GM12878 (cell line): Measurements from ENCODE around the gene APC2. TPM values are rescaled to one million over a fixed set of nuclear protein-coding genes. Genes with fewer than 3 reads are reported as not detected.

Experiments used
- ATAC-seq: fragments of 200-7000 bp; cut with Tn5 transposase; 3 replicates; pipeline ENCODE4 v1.9.1; 2020; ENCODE audit warnings: mild to moderate bottlenecking, moderate library complexity
- BruUV-seq: library from RNA; stranded (reverse); fragments of 400-500 nt; replicated peaks from 2 replicates; lab custom pipeline; 2021; lab: Mats Ljungman, UMichigan
- CTCF ChIA-PET: fragments of 300-600 bp; sonication (Branson Sonifier 250); formaldehyde crosslinking; extraction: SDS; loops from one replicate; lab custom pipeline; 2021; ENCODE audit warnings: inconsistent platforms; lab: Yijun Ruan, JAX
- POLR2A ChIA-PET: fragments of 350-600 bp; formaldehyde crosslinking; extraction: SDS; loops from one replicate; lab custom pipeline; 2021; ENCODE audit warnings: inconsistent platforms; lab: Charles Lee
- RAD21 ChIA-PET: fragments of 300-600 bp; sonication (Branson Sonifier 250); formaldehyde crosslinking; loops from one replicate; lab custom pipeline; 2023; ENCODE audit warnings: antibody characterized with exemption; ENCODE audit not compliant: unreplicated experiment; lab: Charles Lee
- SMC1A ChIA-PET: fragments of 300-600 bp; sonication (Branson Sonifier 250); formaldehyde crosslinking; loops from one replicate; lab custom pipeline; 2023; ENCODE audit not compliant: unreplicated experiment, uncharacterized antibody; lab: Charles Lee
- DNase-seq: peaks from one replicate; pipeline ENCODE4 v3.0.0-alpha.2; 2011; ENCODE audit warnings: low read depth, low spot score
- FAIRE-seq: peaks from 3 replicates; lab custom pipeline; 2011; peaks lifted over from hg19 to GRCh38; lab: Jason Lieb, UNC
- H2AFZ ChIP-seq: 2 replicates; pipeline ENCODE4 v1.6.0; 2011; ENCODE audit warnings: low read depth, low read length, control low read depth; ENCODE audit not compliant: control insufficient read depth
- H3K27ac ChIP-seq: 2 replicates; pipeline ENCODE4 v1.5.1; 2011; ENCODE audit warnings: control low read depth; ENCODE audit not compliant: control insufficient read depth, insufficient read depth
- H3K27me3 ChIP-seq, 2 experiments: replicated peaks in 1 of 2; 2 replicates each; pipeline versions ENCODE4 v1.6.0 to v1.6.1; 2011; ENCODE audit warnings: low read length in 1 of 2; ENCODE audit not compliant: control insufficient read depth in 2 of 2, insufficient read depth in 2 of 2
- H3K36me3 ChIP-seq, 2 experiments: 2 replicates each; pipeline ENCODE4 v1.5.1; 2011; ENCODE audit warnings: low read length in 1 of 2; ENCODE audit not compliant: control insufficient read depth in 2 of 2, insufficient read depth in 2 of 2
- H3K4me1 ChIP-seq: 2 replicates; pipeline ENCODE4 v1.6.1; 2011; ENCODE audit warnings: mild to moderate bottlenecking, low read length, moderate library complexity, mixed read lengths; ENCODE audit not compliant: control insufficient read depth, insufficient read depth
- H3K4me2 ChIP-seq: 2 replicates; pipeline ENCODE4 v1.6.0; 2011; ENCODE audit warnings: control low read depth; ENCODE audit not compliant: control insufficient read depth, insufficient read depth
- H3K4me3 ChIP-seq: fragments of 200-600 bp; sonication (generic); 2 replicates; pipeline ENCODE4 v1.5.1; 2016
- H3K79me2 ChIP-seq: 2 replicates; pipeline ENCODE4 v1.6.0; 2011; ENCODE audit warnings: low read length; ENCODE audit not compliant: control insufficient read depth, insufficient read depth
- H3K9ac ChIP-seq: 2 replicates; pipeline ENCODE4 v1.8.0; 2011; ENCODE audit warnings: low read length, control low read depth, mixed read lengths; ENCODE audit not compliant: control insufficient read depth, insufficient read depth
- H3K9me3 ChIP-seq: replicated peaks from 3 replicates; pipeline ENCODE4 v1.5.1; 2011; ENCODE audit warnings: mild to moderate bottlenecking, low read length; ENCODE audit not compliant: control insufficient read depth, insufficient read depth
- H4K20me1 ChIP-seq: 2 replicates; pipeline ENCODE4 v1.6.0; 2011; ENCODE audit not compliant: control insufficient read depth, insufficient read depth
- ATF3 ChIP-seq: IDR thresholded peaks from 2 replicates; pipeline ENCODE4 v1.6.1; 2011; ENCODE audit warnings: low read depth, mild to moderate bottlenecking, low read length, moderate library complexity, borderline replicate concordance; ENCODE audit errors: extremely low read depth
- BCL11A ChIP-seq: IDR thresholded peaks from 2 replicates; pipeline ENCODE4 v1.6.1; 2011; ENCODE audit warnings: low read depth, low read length
- BCL3 ChIP-seq: IDR thresholded peaks from 2 replicates; pipeline ENCODE4 v1.6.1; 2011; ENCODE audit warnings: borderline replicate concordance, low read depth, mild to moderate bottlenecking, moderate library complexity, low read length; ENCODE audit not compliant: insufficient read depth, poor library complexity, severe bottlenecking
- CBFB ChIP-seq: IDR thresholded peaks from 2 replicates; pipeline ENCODE4 v1.6.1; 2016; ENCODE audit warnings: antibody characterized with exemption, low read depth
- CHD2 ChIP-seq: IDR thresholded peaks from 2 replicates; pipeline ENCODE4 v1.6.1; 2011; ENCODE audit warnings: low read depth, low read length, improper control_type of control experiment, borderline replicate concordance
- CHD4 ChIP-seq: fragments of 200-600 bp; sonication (generic); IDR thresholded peaks from 2 replicates; pipeline ENCODE4 v1.6.1; 2016; ENCODE audit warnings: mild to moderate bottlenecking
- CTCF ChIP-seq, 3 experiments: IDR thresholded peaks in 2 of 3; conservative IDR thresholded peaks in 1 of 3; 2 replicates each; pipeline ENCODE4 v1.5.1; 2011; ENCODE audit warnings: low read depth in 3 of 3, low read length in 3 of 3, mild to moderate bottlenecking in 3 of 3, control low read depth in 2 of 3, moderate library complexity in 2 of 3, inconsistent platforms in 1 of 3, mixed read lengths in 1 of 3; ENCODE audit not compliant: control insufficient read depth in 2 of 3, insufficient read depth in 1 of 3; ENCODE audit errors: extremely low read depth in 1 of 3
- IKZF1 ChIP-seq: fragments of 450-650 bp; conservative IDR thresholded peaks from 2 replicates; pipeline ENCODE4 v1.6.1; 2017; ENCODE audit warnings: antibody characterized with exemption, mild to moderate bottlenecking
- KDM1A ChIP-seq: fragments of 200-600 bp; sonication (generic); IDR thresholded peaks from 2 replicates; pipeline ENCODE4 v1.6.1; 2016; ENCODE audit warnings: borderline replicate concordance
- PAX5 ChIP-seq: IDR thresholded peaks from 2 replicates; pipeline ENCODE4 v1.6.1; 2011; ENCODE audit warnings: low read depth, low read length, borderline replicate concordance
- PBX3 ChIP-seq: IDR thresholded peaks from 2 replicates; pipeline ENCODE4 v1.6.1; 2011; ENCODE audit warnings: mild to moderate bottlenecking, low read depth, low read length, moderate library complexity; ENCODE audit not compliant: insufficient replicate concordance
- RFX5 ChIP-seq: IDR thresholded peaks from 2 replicates; pipeline ENCODE4 v1.6.1; 2011; ENCODE audit warnings: low read depth, low read length, improper control_type of control experiment
- SIX5 ChIP-seq: IDR thresholded peaks from 2 replicates; pipeline ENCODE4 v1.6.1; 2011; ENCODE audit warnings: mild to moderate bottlenecking, low read depth, low read length, moderate library complexity; ENCODE audit not compliant: severe bottlenecking
- SP1 ChIP-seq: IDR thresholded peaks from one replicate; pipeline ENCODE4 v1.6.1; 2011; ENCODE audit warnings: low read depth, low read length
- ZBTB33 ChIP-seq: fragments of 450-650 bp; IDR thresholded peaks from 2 replicates; pipeline ENCODE4 v1.6.1; 2017; ENCODE audit warnings: mild to moderate bottlenecking
- WGBS: methylation state at CpG from one replicate; pipeline ENCODE4 v1.1.6; 2016; ENCODE audit warnings: low lambda C conversion rate; ENCODE audit not compliant: insufficient replicate concordance, insufficient coverage; ENCODE audit errors: missing lambda C conversion rate; 5-methylcytosine and 5-hydroxymethylcytosine counted together
- in situ Hi-C: fragments of 300-500 bp; cut with MboI; formaldehyde crosslinking; loops from 9 replicates; pipeline ENCODE4 v1.14.3; 2018; ENCODE audit warnings: mixed read lengths
- intact Hi-C: fragments of 100-400 bp; cut with micrococcal nuclease; formaldehyde crosslinking; loops from one replicate; pipeline ENCODE4 v1.14.2; 2022; ENCODE audit not compliant: unreplicated experiment
- polyA plus RNA-seq, 11 experiments: library from polyadenylated mRNA; depleted of rRNA in 4 of 11; unstranded in 6 of 11; stranded (reverse) in 5 of 11; fragments of >200 nt; fragmentation: Nextera tagmentation in 4 of 11; fragmentation: Illumina TruSeq in 1 of 11; extraction: Ambion mirVana in 4 of 11; extraction: Trizol in 1 of 11; gene quantifications; 1 replicate in 1 of 11; 2 replicates in 10 of 11; pipeline versions ENCODE4 v1.2.1 to v1.2.3, GENCODE V29; 2011 to 2016; ENCODE audit warnings: inconsistent platforms in 2 of 11, missing spikeins in 2 of 11, low read depth in 1 of 11
- total RNA-seq, 4 experiments: library from RNA; depleted of rRNA in 3 of 4; stranded (reverse); fragments of >200 nt in 3 of 4; fragmentation: Illumina TruSeq in 1 of 4; extraction: Trizol in 1 of 4; gene quantifications; 2 replicates each; pipeline versions ENCODE4 v1.2.1 to v1.2.3, GENCODE V29; 2013 to 2021

The APC2 gene
- total and polyA plus RNA-seq, 10 of the 15 experiments (the other 5 are each of a cell fraction or from before 2014, with no cell fraction given) = under 0.01 to 0.73 (median 0.04) TPM; not detected in 5

GRCh38 chr19:1422360-1422759 lies 27.6 kb upstream of the APC2 start (continued):
- TF ChIP-seq ATF3 (no peak), KDM1A (no peak), CBFB (no peak), PBX3 (no peak), SP1 (no peak), CHD4 (no peak), RFX5 (no peak)

GRCh38 chr19:1422943-1423342 lies 27.0 kb upstream of the APC2 start:
- in situ Hi-C loops = no loop called here
- no peak overlapping the region for H3K4me3 ChIP-seq
- no peaks in the 10 kb centered on the region for H3K9me3 ChIP-seq
- H3K79me2 ChIP-seq = peaks cover 4% of the 10 kb centered on the region
- BruUV-seq = no TSS peak
- peaks cover 24 to 59% of the 10 kb centered on the region in 2 experiments; a peak in 3 of 4 replicates for H3K36me3 ChIP-seq
- SMC1A ChIA-PET = no interaction called here
- no peaks in the 10 kb centered on the region for H3K27me3 ChIP-seq
- no peaks in the 10 kb centered on the region for H3K4me1 ChIP-seq
- FAIRE-seq (no peak), ATAC-seq (no peak), DNase-seq (no peak)
- H3K4me2 ChIP-seq = no peak overlapping the region
- 97% methylated on average over 24 of the region's 24 CpGs for WGBS
- H3K9ac ChIP-seq = no peak overlapping the region
- POLR2A ChIA-PET = no interaction called here
- H4K20me1 ChIP-seq = no peaks in the 10 kb centered on the region
- RAD21 ChIA-PET = no interaction called here
- no peak overlapping the region for H2AFZ ChIP-seq
- H3K27ac ChIP-seq = no peak overlapping the region
- intact Hi-C loops = no loop called here
- CTCF ChIA-PET = no interaction called here
- TF ChIP-seq CTCF (IDR thresholded peaks at IDR 0.05 in 2 of 3, conservative IDR thresholded peaks at IDR 0.05 in 1 of 3; ENCODE audit: control insufficient read depth in 2 of 3, extremely low read depth in 1 of 3, insufficient read depth in 1 of 3, low read depth in 3 of 3, low read length in 3 of 3) (no peak), IKZF1 (no peak), PAX5 (no peak), ZBTB33 (no peak), BCL11A (no peak), SIX5 (no peak), CHD2 (no peak), BCL3 (no peak)
